PC-3 (cell line): ENCODE measurements around the gene MAGI2. TPM values are rescaled to one million over a fixed set of nuclear protein-coding genes. Genes with fewer than 3 reads are reported as not detected.

Experiments used
- ATAC-seq: fragments of 200-7000 bp; cut with Tn5 transposase; 2 replicates; pipeline ENCODE4 v1.9.1; 2020; ENCODE audit warnings: mild to moderate bottlenecking, moderate library complexity
- BruUV-seq: library from RNA; stranded (reverse); fragments of 400-500 nt; replicated peaks from 2 replicates; lab custom pipeline; 2021; lab: Mats Ljungman, UMichigan
- CTCF ChIA-PET: fragments of 300-600 bp; sonication (Branson Sonifier 250); formaldehyde crosslinking; loops from one replicate; lab custom pipeline; 2022; ENCODE audit warnings: antibody characterized with exemption; lab: Charles Lee
- POLR2A ChIA-PET: fragments of 300-600 bp; sonication (Branson Sonifier 250); formaldehyde crosslinking; loops from one replicate; lab custom pipeline; 2022; ENCODE audit warnings: antibody characterized with exemption; ENCODE audit not compliant: unreplicated experiment; lab: Charles Lee
- DNase-seq: peaks from one replicate; pipeline ENCODE4 v3.0.0-alpha.2; 2015
- H2AFZ ChIP-seq: fragments of 300-600 bp; sonication (generic); 2 replicates; pipeline ENCODE4 v1.6.0; 2016; ENCODE audit warnings: antibody characterized with exemption, low read length
- H3F3A ChIP-seq: fragments of 300-600 bp; sonication (generic); one replicate; pipeline ENCODE4 v1.6.0; 2017; ENCODE audit warnings: antibody characterized with exemption, low read length, control low read depth, mild to moderate bottlenecking; ENCODE audit not compliant: unreplicated experiment
- H3K27ac ChIP-seq: fragments of 300-600 bp; sonication (generic); 2 replicates; pipeline ENCODE4 v1.5.1; 2016; ENCODE audit warnings: mild to moderate bottlenecking, low read length
- H3K27me3 ChIP-seq: fragments of 300-600 bp; sonication (generic); 2 replicates; pipeline ENCODE4 v1.6.1; 2016; ENCODE audit warnings: low read length, mixed read lengths
- H3K36me3 ChIP-seq: fragments of 300-600 bp; sonication (generic); 2 replicates; pipeline ENCODE4 v1.6.1; 2016; ENCODE audit warnings: low read depth, mixed run types, low read length, mixed read lengths
- H3K4me1 ChIP-seq: fragments of 300-600 bp; sonication (generic); 2 replicates; pipeline ENCODE4 v1.5.1; 2016; ENCODE audit warnings: low read length; ENCODE audit not compliant: insufficient read depth
- H3K4me2 ChIP-seq: fragments of 300-600 bp; sonication (generic); 2 replicates; pipeline ENCODE4 v1.6.0; 2016; ENCODE audit warnings: low read length
- H3K4me3 ChIP-seq: fragments of 300-600 bp; sonication (generic); 2 replicates; pipeline ENCODE4 v1.5.1; 2016; ENCODE audit warnings: mild to moderate bottlenecking, low read length, mixed read lengths
- H3K79me2 ChIP-seq: fragments of 300-600 bp; sonication (generic); 2 replicates; pipeline ENCODE4 v1.6.1; 2017; ENCODE audit warnings: low read length, mixed read lengths
- H3K9ac ChIP-seq: fragments of 300-600 bp; sonication (generic); 2 replicates; pipeline ENCODE4 v1.6.0; 2016; ENCODE audit warnings: mild to moderate bottlenecking, low read length
- H3K9me2 ChIP-seq: fragments of 300-600 bp; sonication (generic); replicated peaks from 2 replicates; pipeline ENCODE4 v1.6.1; 2016; ENCODE audit warnings: mixed run types, low read length, mixed read lengths
- H3K9me3 ChIP-seq: fragments of 300-600 bp; sonication (generic); 2 replicates; pipeline ENCODE4 v1.6.1; 2016; ENCODE audit warnings: low read length, mixed read lengths
- H4K20me1 ChIP-seq: fragments of 300-600 bp; sonication (generic); 2 replicates; pipeline ENCODE4 v1.6.1; 2016; ENCODE audit warnings: low read length, mixed read lengths
- EZH2 ChIP-seq: fragments of 300-600 bp; sonication (generic); IDR thresholded peaks from one replicate; pipeline ENCODE4 v1.6.1; 2017; ENCODE audit warnings: antibody characterized with exemption, mild to moderate bottlenecking, low read length; ENCODE audit not compliant: unreplicated experiment
- EZH2phosphoT487 ChIP-seq: fragments of 300-600 bp; sonication (generic); IDR thresholded peaks from 2 replicates; pipeline ENCODE4 v1.6.1; 2018; ENCODE audit warnings: mild to moderate bottlenecking, antibody characterized with exemption, low read length, borderline replicate concordance
- intact Hi-C: fragments of 100-400 bp; cut with micrococcal nuclease; formaldehyde crosslinking; loops from 2 replicates; pipeline ENCODE4 v1.9.0; 2023
- total RNA-seq: library from RNA; depleted of rRNA; stranded (reverse); fragments of >200 nt; gene quantifications from 2 replicates; pipeline ENCODE4 v1.2.3, GENCODE V29; 2014
- TF ChIP-seq, protein P1 (sequence below): fragments of 300-600 bp; sonication (generic); conservative IDR thresholded peaks from 2 replicates; pipeline ENCODE4 v1.5.1; 2017; ENCODE audit warnings: antibody characterized with exemption, low read depth, mild to moderate bottlenecking, low read length

The MAGI2 gene
- total RNA-seq, 1 experiment from 2014 or later, result not detected

DNA sequence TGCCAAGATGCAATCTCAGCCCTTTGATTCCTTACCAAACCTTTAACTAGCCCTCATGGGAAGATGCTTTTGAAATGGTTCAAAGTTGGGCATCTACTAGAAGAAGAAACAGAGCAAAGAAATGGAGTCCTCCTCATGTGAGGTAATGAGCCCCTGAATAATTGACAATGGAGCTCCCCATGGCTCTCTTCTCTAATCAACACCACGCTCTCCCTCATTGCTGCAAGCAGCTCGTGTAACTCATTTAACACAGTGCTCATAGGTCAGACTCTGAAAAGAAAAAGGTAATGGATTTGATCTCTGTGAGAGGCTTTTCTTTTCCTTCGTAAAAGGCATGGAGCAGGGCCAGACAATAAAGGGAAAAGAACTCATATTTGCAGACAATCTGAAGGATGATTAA lies 1342.1 kb downstream of the MAGI2 start:
- no peaks in the 10 kb centered on the region for H3K79me2 ChIP-seq
- ChIA-PET POLR2A (no interaction called here), CTCF (no interaction called here)
- no peaks in the 10 kb centered on the region for H4K20me1 ChIP-seq
- no peak overlapping the region for H3K27ac ChIP-seq
- peaks cover 31% of the 10 kb centered on the region for H3K27me3 ChIP-seq
- no peaks in the 10 kb centered on the region for H3K4me1 ChIP-seq
- H3K4me3 ChIP-seq, result no peak overlapping the region
- no peak overlapping the region for H3K9ac ChIP-seq
- DNase-seq (no peak), ATAC-seq (no peak)
- no peaks in the 10 kb centered on the region for H3K9me3 ChIP-seq
- intact Hi-C loops, result no loop called here
- no peaks in the 10 kb centered on the region for H3F3A ChIP-seq
- H2AFZ ChIP-seq, result no peak overlapping the region
- TF ChIP-seq, protein P1, sequence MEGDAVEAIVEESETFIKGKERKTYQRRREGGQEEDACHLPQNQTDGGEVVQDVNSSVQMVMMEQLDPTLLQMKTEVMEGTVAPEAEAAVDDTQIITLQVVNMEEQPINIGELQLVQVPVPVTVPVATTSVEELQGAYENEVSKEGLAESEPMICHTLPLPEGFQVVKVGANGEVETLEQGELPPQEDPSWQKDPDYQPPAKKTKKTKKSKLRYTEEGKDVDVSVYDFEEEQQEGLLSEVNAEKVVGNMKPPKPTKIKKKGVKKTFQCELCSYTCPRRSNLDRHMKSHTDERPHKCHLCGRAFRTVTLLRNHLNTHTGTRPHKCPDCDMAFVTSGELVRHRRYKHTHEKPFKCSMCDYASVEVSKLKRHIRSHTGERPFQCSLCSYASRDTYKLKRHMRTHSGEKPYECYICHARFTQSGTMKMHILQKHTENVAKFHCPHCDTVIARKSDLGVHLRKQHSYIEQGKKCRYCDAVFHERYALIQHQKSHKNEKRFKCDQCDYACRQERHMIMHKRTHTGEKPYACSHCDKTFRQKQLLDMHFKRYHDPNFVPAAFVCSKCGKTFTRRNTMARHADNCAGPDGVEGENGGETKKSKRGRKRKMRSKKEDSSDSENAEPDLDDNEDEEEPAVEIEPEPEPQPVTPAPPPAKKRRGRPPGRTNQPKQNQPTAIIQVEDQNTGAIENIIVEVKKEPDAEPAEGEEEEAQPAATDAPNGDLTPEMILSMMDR, result no peak
- no peak for TF ChIP-seq EZH2
- TF ChIP-seq EZH2phosphoT487, result no peak
- no peaks in the 10 kb centered on the region for H3K9me2 ChIP-seq
- H3K4me2 ChIP-seq, result no peak overlapping the region
- BruUV-seq, result no TSS peak
- no peaks in the 10 kb centered on the region for H3K36me3 ChIP-seq

DNA sequence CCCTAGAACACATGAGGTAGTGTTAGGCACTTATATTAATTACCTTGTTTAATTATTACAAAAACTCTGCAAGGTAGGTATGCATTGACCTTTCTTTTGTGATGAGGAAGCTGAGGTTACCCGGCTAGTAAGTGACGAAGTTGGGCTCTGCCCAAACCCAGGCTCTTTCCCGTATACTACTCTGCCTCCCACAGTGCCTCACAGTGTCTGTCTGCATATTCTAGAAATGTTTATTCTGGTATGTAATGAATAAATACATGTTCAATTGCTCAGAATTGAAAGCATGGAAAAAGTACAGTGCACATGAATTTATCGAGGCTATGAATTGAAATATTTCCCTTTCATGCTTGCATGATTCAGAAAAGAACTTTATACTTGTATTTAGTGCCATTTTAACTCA lies 1350.0 kb downstream of the MAGI2 start:
- Histone ChIP-seq H4K20me1 (no peaks in the 10 kb centered on the region), H3K9ac (no peak overlapping the region), H3K9me2 (no peaks in the 10 kb centered on the region), H2AFZ (no peak overlapping the region), H3K36me3 (no peaks in the 10 kb centered on the region), H3K9me3 (no peaks in the 10 kb centered on the region), H3K27ac (no peak overlapping the region), H3K4me2 (no peak overlapping the region), H3K27me3 (peaks cover 21% of the 10 kb centered on the region; the same call in 1 of the 2 replicates), H3K79me2 (no peaks in the 10 kb centered on the region), H3F3A (no peaks in the 10 kb centered on the region), H3K4me1 (no peaks in the 10 kb centered on the region), H3K4me3 (no peak overlapping the region)
- TF ChIP-seq EZH2phosphoT487 (no peak), EZH2 (no peak)
- TF ChIP-seq, protein P1, result no peak
- no peak for DNase-seq
- ChIA-PET POLR2A (no interaction called here), CTCF (no interaction called here)
- no TSS peak for BruUV-seq
- ATAC-seq, result no peak
- intact Hi-C loops, result no loop called here

DNA sequence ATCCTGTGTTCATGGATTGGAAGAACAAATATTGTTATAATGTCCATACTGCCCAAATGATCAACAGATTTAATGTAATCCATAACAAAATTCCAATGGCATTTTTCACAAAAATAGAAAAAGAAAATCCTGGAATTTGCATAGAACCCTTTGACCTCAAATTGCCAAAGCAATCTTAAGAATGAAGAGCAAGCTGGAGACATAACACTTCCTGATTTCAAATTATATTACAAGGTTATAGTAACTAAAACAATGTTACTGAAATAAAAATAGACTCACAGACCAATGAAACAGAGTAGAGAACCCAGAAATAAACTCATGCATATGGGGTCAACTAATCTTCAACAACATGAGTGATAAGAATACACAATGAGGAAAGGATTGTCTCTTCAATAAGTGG lies 1352.4 kb downstream of the MAGI2 start:
- ChIA-PET POLR2A (no interaction called here), CTCF (no interaction called here)
- no peaks in the 10 kb centered on the region for H3K36me3 ChIP-seq
- ATAC-seq, result no peak
- H3K9me3 ChIP-seq, result no peaks in the 10 kb centered on the region
- intact Hi-C loops, result no loop called here
- H4K20me1 ChIP-seq, result no peaks in the 10 kb centered on the region
- no peaks in the 10 kb centered on the region for H3K4me1 ChIP-seq
- H3K4me3 ChIP-seq, result no peak overlapping the region
- TF ChIP-seq EZH2phosphoT487 (no peak), EZH2 (no peak)
- TF ChIP-seq, protein P1, result no peak
- no peak for DNase-seq
- H3K9me2 ChIP-seq, result no peaks in the 10 kb centered on the region
- no peaks in the 10 kb centered on the region for H3F3A ChIP-seq
- no peak overlapping the region for H3K4me2 ChIP-seq
- no peak overlapping the region for H3K27ac ChIP-seq
- no peak overlapping the region for H2AFZ ChIP-seq
- BruUV-seq, result no TSS peak
- peaks cover 21% of the 10 kb centered on the region; the same call in 1 of the 2 replicates for H3K27me3 ChIP-seq
- H3K9ac ChIP-seq, result no peak overlapping the region
- no peaks in the 10 kb centered on the region for H3K79me2 ChIP-seq
